GM21447 (cell line): Measurements from ENCODE around the gene LRIF1.

Source experiments
- ATAC-seq: cut with Tn5 transposase; IDR thresholded peaks from one replicate; pipeline ENCODE4 v1.9.1; 2021; ENCODE audit not compliant: unreplicated experiment

The LRIF1 gene

DNA sequence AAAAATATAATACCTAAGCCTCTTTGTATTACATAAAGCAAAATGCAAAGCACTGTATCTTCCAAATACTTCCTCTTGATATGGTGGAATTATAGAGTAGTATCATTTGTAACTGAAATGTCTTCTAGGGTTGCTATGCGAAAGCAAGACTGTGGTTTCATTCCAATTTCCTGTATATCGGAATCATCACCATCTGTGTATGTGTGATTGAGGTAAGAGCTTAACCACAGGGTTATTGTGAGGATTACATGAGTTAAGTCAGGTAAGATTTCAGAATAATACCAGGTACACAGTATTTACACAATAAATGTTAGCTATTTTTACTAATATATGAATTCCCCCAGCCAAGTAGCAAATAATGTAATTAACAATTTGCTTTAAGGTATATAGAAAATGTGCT lies 66.0 kb downstream of the LRIF1 start:
- ATAC-seq = no peak
